Measurements from ENCODE around the gene SLC34A1. TPM values are rescaled to one million over a fixed set of nuclear protein-coding genes. Genes with fewer than 3 reads are reported as not detected.
A peak's percentile ranks its signal among the peaks of the same experiment; 100 is the strongest.

Gene SLC34A1
- polyA plus RNA-seq, 4 donors, result 0.01 to 0.07 TPM; not detected in 2

- WGBS, 3 donors, result 7 to 8% (median 8%) methylated on average over 52 to 55 of the region's 55 CpGs
- Histone ChIP-seq H3K9me3 (ENCODE audit: control insufficient read depth in 2 of 2, insufficient read depth in 1 of 2, low read depth in 1 of 2, low read length in 1 of 2) (peaks cover 0 to 8% of the 10 kb centered on the region in 2 donors), H3K36me3 (ENCODE audit: control insufficient read depth in 3 of 3, insufficient read depth in 2 of 3, low read depth in 1 of 3, low read length in 3 of 3) (peaks cover 0 to 17% (median 0%) of the 10 kb centered on the region in 3 donors), H3K27me3 (ENCODE audit: control insufficient read depth in 3 of 3, insufficient read depth in 3 of 3, low read length in 3 of 3) (peaks cover 0 to 8% (median 0%) of the 10 kb centered on the region in 3 donors), H3K27ac (ENCODE audit: low read depth in 1 of 3, low read length in 2 of 3) (peak within 1 kb of the TSS; percentile 92 to 97 (median 94)), H3K4me3 (ENCODE audit: low read depth in 1 of 3, low read length in 3 of 3) (peak within 1 kb of the TSS; percentile 58 to 88 (median 65)), H3K4me1 (ENCODE audit: control insufficient read depth in 3 of 3, insufficient read depth in 2 of 3, low read depth in 1 of 3, low read length in 2 of 3) (peaks cover 9 to 12% (median 9%) of the 10 kb centered on the region in 3 donors)
- peak; percentile 98 for DNase-seq
- FAIRE-seq, result no peak
These were observed 32.6 kb upstream of the SLC34A1 start, which contains the start of gene LMAN2 for GRCh38 chr5:177351392-177352329. Gene LMAN2 (minus strand): TSS chr5:177351668. CDS start chr5:177351647, 21 bp downstream.

GRCh38 chr5:177353093-177353492, 31.1 kb upstream of the SLC34A1 start:
- Histone ChIP-seq H3K4me1 (ENCODE audit: control insufficient read depth in 3 of 3, insufficient read depth in 2 of 3, low read depth in 1 of 3, low read length in 2 of 3) (peaks cover 9 to 12% (median 9%) of the 10 kb centered on the region in 3 donors), H3K4me3 (ENCODE audit: low read depth in 1 of 3, low read length in 3 of 3) (no peak overlapping the region), H3K27me3 (ENCODE audit: control insufficient read depth in 3 of 3, insufficient read depth in 3 of 3, low read length in 3 of 3) (peaks cover 0 to 8% (median 0%) of the 10 kb centered on the region in 3 donors), H3K9me3 (ENCODE audit: control insufficient read depth in 2 of 2, insufficient read depth in 1 of 2, low read depth in 1 of 2, low read length in 1 of 2) (peaks cover 0 to 8% of the 10 kb centered on the region in 2 donors), H3K36me3 (ENCODE audit: control insufficient read depth in 3 of 3, insufficient read depth in 2 of 3, low read depth in 1 of 3, low read length in 3 of 3) (peaks cover 0 to 13% (median 0%) of the 10 kb centered on the region in 3 donors), H3K27ac (ENCODE audit: low read depth in 1 of 3, low read length in 2 of 3) (no peak overlapping the region)
- 75 to 84% (median 77%) methylated on average over 5 of the region's 5 CpGs for WGBS, 3 donors
- no peak for FAIRE-seq
- DNase-seq, result no peak

DNA sequence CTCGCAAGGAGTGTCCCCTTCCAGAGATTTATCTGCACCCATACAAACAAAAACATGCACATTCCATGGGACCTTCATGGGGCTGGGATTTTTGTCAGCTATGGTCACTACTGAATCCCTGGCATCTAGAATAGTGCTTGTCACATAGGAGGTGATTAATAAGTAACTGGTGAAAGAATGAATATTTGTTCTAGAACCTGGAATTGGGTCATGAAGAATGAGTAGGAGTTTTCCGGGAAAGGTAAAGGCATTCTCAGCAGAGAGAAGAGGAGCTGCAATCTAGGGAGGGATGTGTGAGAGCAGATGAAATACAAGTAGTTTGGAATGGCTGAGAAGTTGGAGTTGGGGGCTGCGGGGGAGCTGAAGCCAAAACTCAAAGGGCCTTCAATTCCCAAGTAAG, 30.0 kb upstream of the SLC34A1 start:
- H3K36me3 ChIP-seq (ENCODE audit: control insufficient read depth in 3 of 3, insufficient read depth in 2 of 3, low read depth in 1 of 3, low read length in 3 of 3), result peaks cover 0 to 10% (median 0%) of the 10 kb centered on the region in 3 donors
- H3K27me3 ChIP-seq (ENCODE audit: control insufficient read depth in 3 of 3, insufficient read depth in 3 of 3, low read length in 3 of 3), result peaks cover 0 to 8% (median 0%) of the 10 kb centered on the region in 3 donors
- H3K9me3 ChIP-seq (ENCODE audit: control insufficient read depth in 2 of 2, insufficient read depth in 1 of 2, low read depth in 1 of 2, low read length in 1 of 2), result peaks cover 0 to 8% of the 10 kb centered on the region in 2 donors
- DNase-seq (no peak), FAIRE-seq (no peak)
- peaks cover 9% of the 10 kb centered on the region in 3 donors for H3K4me1 ChIP-seq (ENCODE audit: control insufficient read depth in 3 of 3, insufficient read depth in 2 of 3, low read depth in 1 of 3, low read length in 2 of 3)
- H3K4me3 ChIP-seq (ENCODE audit: low read depth in 1 of 3, low read length in 3 of 3), result no peak overlapping the region
- H3K27ac ChIP-seq (ENCODE audit: low read depth in 1 of 3, low read length in 2 of 3), result no peak overlapping the region
- 86 to 87% (median 87%) methylated on average over 3 of the region's 3 CpGs for WGBS, 3 donors

DNA sequence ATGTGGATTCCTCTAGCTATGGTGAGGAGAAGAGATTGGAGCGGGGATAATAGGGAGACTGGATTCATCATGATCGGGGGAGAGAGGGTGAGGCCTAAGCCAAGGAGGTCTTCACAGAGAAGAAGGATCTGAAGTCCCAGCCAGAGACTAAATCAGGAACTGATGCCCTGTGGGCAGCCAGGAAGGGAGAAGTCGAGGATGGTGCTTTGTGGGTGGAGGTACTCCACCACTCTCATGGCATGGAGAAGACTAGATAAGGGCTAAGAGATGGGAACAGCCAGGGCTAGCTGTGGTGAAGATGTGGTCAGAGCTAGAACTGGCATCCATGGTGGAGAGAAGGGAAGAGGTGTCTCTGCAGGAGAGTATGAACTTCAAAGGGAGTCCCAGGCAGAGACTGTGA, 29.5 kb upstream of the SLC34A1 start:
- Histone ChIP-seq H3K4me1 (ENCODE audit: control insufficient read depth in 3 of 3, insufficient read depth in 2 of 3, low read depth in 1 of 3, low read length in 2 of 3) (peaks cover 7 to 9% (median 8%) of the 10 kb centered on the region in 3 donors), H3K27me3 (ENCODE audit: control insufficient read depth in 3 of 3, insufficient read depth in 3 of 3, low read length in 3 of 3) (peaks cover 0 to 8% (median 0%) of the 10 kb centered on the region in 3 donors), H3K36me3 (ENCODE audit: control insufficient read depth in 3 of 3, insufficient read depth in 2 of 3, low read depth in 1 of 3, low read length in 3 of 3) (peaks cover 0 to 9% (median 0%) of the 10 kb centered on the region in 3 donors), H3K27ac (ENCODE audit: low read depth in 1 of 3, low read length in 2 of 3) (no peak overlapping the region), H3K9me3 (ENCODE audit: control insufficient read depth in 2 of 2, insufficient read depth in 1 of 2, low read depth in 1 of 2, low read length in 1 of 2) (peaks cover 0 to 8% of the 10 kb centered on the region in 2 donors), H3K4me3 (ENCODE audit: low read depth in 1 of 3, low read length in 3 of 3) (no peak overlapping the region)
- 68 to 78% (median 74%) methylated on average over 3 of the region's 3 CpGs for WGBS, 3 donors
- DNase-seq (no peak), FAIRE-seq (no peak)

- no peak overlapping the region for H3K27ac ChIP-seq (ENCODE audit: low read depth in 1 of 3, low read length in 2 of 3)
- peaks cover under 1 to 5% (median 2%) of the 10 kb centered on the region in 3 donors for H3K4me1 ChIP-seq (ENCODE audit: control insufficient read depth in 3 of 3, insufficient read depth in 2 of 3, low read depth in 1 of 3, low read length in 2 of 3)
- peaks cover 0 to 8% (median 0%) of the 10 kb centered on the region in 3 donors for H3K27me3 ChIP-seq (ENCODE audit: control insufficient read depth in 3 of 3, insufficient read depth in 3 of 3, low read length in 3 of 3)
- H3K9me3 ChIP-seq (ENCODE audit: control insufficient read depth in 2 of 2, insufficient read depth in 1 of 2, low read depth in 1 of 2, low read length in 1 of 2), result peaks cover 0 to 8% of the 10 kb centered on the region in 2 donors
- H3K4me3 ChIP-seq (ENCODE audit: low read depth in 1 of 3, low read length in 3 of 3), result no peak overlapping the region
- DNase-seq (no peak), FAIRE-seq (no peak)
- 74 to 95% (median 89%) methylated on average over 1 of the region's 1 CpG for WGBS, 3 donors
- H3K36me3 ChIP-seq (ENCODE audit: control insufficient read depth in 3 of 3, insufficient read depth in 2 of 3, low read depth in 1 of 3, low read length in 3 of 3), result peaks cover 0 to 3% (median 0%) of the 10 kb centered on the region in 3 donors
These were observed 28.9 kb upstream of the SLC34A1 start for GRCh38 chr5:177355162-177355867.

DNA sequence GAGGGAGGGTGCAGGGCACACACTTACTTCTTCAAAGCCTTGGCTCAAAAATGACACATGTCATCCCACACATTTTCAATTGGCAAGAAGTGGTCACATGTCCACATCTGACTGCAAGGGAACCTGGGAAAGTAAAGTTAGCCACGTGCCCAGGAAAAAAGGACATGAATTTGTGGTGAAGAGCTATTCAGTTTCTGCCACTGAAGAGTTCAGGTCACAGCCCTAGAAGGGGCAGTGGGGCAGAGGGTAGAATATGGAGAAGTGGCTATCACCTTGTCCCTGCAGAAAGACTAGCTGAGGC, 28.4 kb upstream of the SLC34A1 start:
- DNase-seq (no peak), FAIRE-seq (no peak)
- Histone ChIP-seq H3K36me3 (ENCODE audit: control insufficient read depth in 3 of 3, insufficient read depth in 2 of 3, low read depth in 1 of 3, low read length in 3 of 3) (peaks cover 0 to 2% (median 0%) of the 10 kb centered on the region in 3 donors), H3K27me3 (ENCODE audit: control insufficient read depth in 3 of 3, insufficient read depth in 3 of 3, low read length in 3 of 3) (peaks cover 0 to 8% (median 0%) of the 10 kb centered on the region in 3 donors), H3K4me3 (ENCODE audit: low read depth in 1 of 3, low read length in 3 of 3) (no peak overlapping the region), H3K9me3 (ENCODE audit: control insufficient read depth in 2 of 2, insufficient read depth in 1 of 2, low read depth in 1 of 2, low read length in 1 of 2) (peaks cover 0 to 8% of the 10 kb centered on the region in 2 donors), H3K27ac (ENCODE audit: low read depth in 1 of 3, low read length in 2 of 3) (no peak overlapping the region), H3K4me1 (ENCODE audit: control insufficient read depth in 3 of 3, insufficient read depth in 2 of 3, low read depth in 1 of 3, low read length in 2 of 3) (no peaks in the 10 kb centered on the region)
- WGBS, 3 donors, result 17 to 26% (median 24%) methylated on average over 1 of the region's 1 CpG

- Histone ChIP-seq H3K36me3 (ENCODE audit: control insufficient read depth in 3 of 3, insufficient read depth in 2 of 3, low read depth in 1 of 3, low read length in 3 of 3) (peaks cover 0 to 2% (median 0%) of the 10 kb centered on the region in 3 donors), H3K4me3 (ENCODE audit: low read depth in 1 of 3, low read length in 3 of 3) (no peak overlapping the region), H3K4me1 (ENCODE audit: control insufficient read depth in 3 of 3, insufficient read depth in 2 of 3, low read depth in 1 of 3, low read length in 2 of 3) (peaks cover 0 to under 1% (median 0%) of the 10 kb centered on the region in 3 donors), H3K9me3 (ENCODE audit: control insufficient read depth in 2 of 2, insufficient read depth in 1 of 2, low read depth in 1 of 2, low read length in 1 of 2) (peaks cover 0 to 8% of the 10 kb centered on the region in 2 donors), H3K27ac (ENCODE audit: low read depth in 1 of 3, low read length in 2 of 3) (no peak overlapping the region), H3K27me3 (ENCODE audit: control insufficient read depth in 3 of 3, insufficient read depth in 3 of 3, low read length in 3 of 3) (peaks cover 0 to 8% (median 0%) of the 10 kb centered on the region in 3 donors)
- WGBS, 3 donors, result 44 to 58% (median 51%) methylated on average over 3 of the region's 3 CpGs
- DNase-seq (no peak), FAIRE-seq (no peak)
These were observed 27.5 kb upstream of the SLC34A1 start for GRCh38 chr5:177356746-177357145.

GRCh38 chr5:177357146-177357458, 27.1 kb upstream of the SLC34A1 start:
- Histone ChIP-seq H3K4me3 (ENCODE audit: low read depth in 1 of 3, low read length in 3 of 3) (no peak overlapping the region), H3K4me1 (ENCODE audit: control insufficient read depth in 3 of 3, insufficient read depth in 2 of 3, low read depth in 1 of 3, low read length in 2 of 3) (peaks cover 0 to 4% (median 0%) of the 10 kb centered on the region in 3 donors), H3K36me3 (ENCODE audit: control insufficient read depth in 3 of 3, insufficient read depth in 2 of 3, low read depth in 1 of 3, low read length in 3 of 3) (peaks cover 0 to 2% (median 0%) of the 10 kb centered on the region in 3 donors), H3K27ac (ENCODE audit: low read depth in 1 of 3, low read length in 2 of 3) (peak overlapping the region in 1 of 3 donors; percentile 8), H3K9me3 (ENCODE audit: control insufficient read depth in 2 of 2, insufficient read depth in 1 of 2, low read depth in 1 of 2, low read length in 1 of 2) (peaks cover 0 to 8% of the 10 kb centered on the region in 2 donors), H3K27me3 (ENCODE audit: control insufficient read depth in 3 of 3, insufficient read depth in 3 of 3, low read length in 3 of 3) (peaks cover 0 to 8% (median 0%) of the 10 kb centered on the region in 3 donors)
- DNase-seq (no peak), FAIRE-seq (no peak)
- WGBS, 3 donors, result 63 to 74% (median 71%) methylated on average over 5 of the region's 5 CpGs

Data from small intestine (tissue), 7 donors.